ENCODE results near the gene CTDP1.

DNA sequence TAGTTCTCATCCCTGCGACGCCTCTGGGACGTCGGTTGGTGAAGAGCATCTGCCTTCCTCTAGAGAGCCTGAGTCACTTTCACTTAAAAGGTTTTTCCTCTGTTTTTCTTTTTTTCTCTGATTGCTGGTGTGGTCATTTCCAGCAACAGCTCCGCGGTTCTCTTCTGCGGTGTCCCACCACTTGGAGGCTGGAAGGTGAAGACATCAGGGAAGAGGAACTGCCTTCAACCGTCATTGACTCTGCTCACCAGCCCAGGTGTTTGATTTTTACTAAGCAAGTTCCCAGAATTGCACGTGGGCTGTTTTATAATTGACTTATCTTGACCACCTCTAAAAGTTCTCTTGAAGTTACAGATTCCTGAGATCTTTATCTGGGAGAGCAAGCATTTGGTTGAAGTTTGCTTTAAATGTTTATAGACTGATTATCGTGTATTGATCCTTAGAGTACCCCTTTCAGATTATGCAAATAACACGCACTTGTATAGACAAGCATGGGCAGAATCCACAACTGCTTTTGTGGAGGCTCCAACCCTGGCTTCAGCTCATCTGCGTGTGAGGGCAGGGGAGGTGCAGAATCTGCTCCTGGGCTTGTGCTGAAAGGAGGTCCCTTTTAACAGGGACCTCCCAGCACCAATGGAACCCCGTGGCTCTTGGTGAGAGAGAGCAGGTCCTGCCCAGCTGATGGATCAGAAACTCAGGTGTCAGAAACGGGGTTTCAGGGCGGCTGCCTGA, 3.5 kb downstream of the CTDP1 start:
- no peak for TF ChIP-seq EZH2 (optimal IDR thresholded peaks at IDR 0.05; ENCODE audit: low read depth, low read length)
- TF ChIP-seq, protein P1, sequence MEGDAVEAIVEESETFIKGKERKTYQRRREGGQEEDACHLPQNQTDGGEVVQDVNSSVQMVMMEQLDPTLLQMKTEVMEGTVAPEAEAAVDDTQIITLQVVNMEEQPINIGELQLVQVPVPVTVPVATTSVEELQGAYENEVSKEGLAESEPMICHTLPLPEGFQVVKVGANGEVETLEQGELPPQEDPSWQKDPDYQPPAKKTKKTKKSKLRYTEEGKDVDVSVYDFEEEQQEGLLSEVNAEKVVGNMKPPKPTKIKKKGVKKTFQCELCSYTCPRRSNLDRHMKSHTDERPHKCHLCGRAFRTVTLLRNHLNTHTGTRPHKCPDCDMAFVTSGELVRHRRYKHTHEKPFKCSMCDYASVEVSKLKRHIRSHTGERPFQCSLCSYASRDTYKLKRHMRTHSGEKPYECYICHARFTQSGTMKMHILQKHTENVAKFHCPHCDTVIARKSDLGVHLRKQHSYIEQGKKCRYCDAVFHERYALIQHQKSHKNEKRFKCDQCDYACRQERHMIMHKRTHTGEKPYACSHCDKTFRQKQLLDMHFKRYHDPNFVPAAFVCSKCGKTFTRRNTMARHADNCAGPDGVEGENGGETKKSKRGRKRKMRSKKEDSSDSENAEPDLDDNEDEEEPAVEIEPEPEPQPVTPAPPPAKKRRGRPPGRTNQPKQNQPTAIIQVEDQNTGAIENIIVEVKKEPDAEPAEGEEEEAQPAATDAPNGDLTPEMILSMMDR (IDR thresholded peaks at IDR 0.05; ENCODE audit: low read length), result no peak
- no peak for TF ChIP-seq EZH2phosphoT487 (IDR thresholded peaks at IDR 0.05; ENCODE audit: low read length)

Measured in MM.1S (cell line).